Measurements from ENCODE around the gene GIMAP1. TPM values are rescaled to one million over a fixed set of nuclear protein-coding genes. Genes with fewer than 3 reads are reported as not detected.

The GIMAP1 gene
- total and polyA plus RNA-seq, 10 donors, result 8.7 to 61.2 (median 34.3) TPM

- 47 to 77% (median 60%) methylated on average over 4 of the region's 4 CpGs for WGBS, 5 donors
- Histone ChIP-seq H3K27me3 (replicated peaks in 1 of 7) (no peaks in the 10 kb centered on the region), H3K9me3 (peaks cover 0 to 7% (median 0%) of the 10 kb centered on the region in 8 donors), H3K27ac (peak overlapping the region in 6 of 8 donors; percentile 13 to 92 (median 85)), H3K36me3 (peaks cover 2 to 57% (median 30%) of the 10 kb centered on the region in 6 donors), H3K4me1 (peaks cover 19 to 93% (median 65%) of the 10 kb centered on the region in 6 donors), H3K4me3 (peak overlapping the region in 6 of 8 donors; percentile 2 to 87 (median 62))
- no peak for DNase-seq
- intact Hi-C loops (cut with DNase I; ENCODE audit: low total_unique reads), result no loop called here
- no peak for TF ChIP-seq CTCF (IDR thresholded peaks at IDR 0.05 in 8 of 11, conservative IDR thresholded peaks at IDR 0.05 in 3 of 11)
- TF ChIP-seq POLR2A (IDR thresholded peaks at IDR 0.05), result no peak
- TF ChIP-seq POLR2AphosphoS5 (IDR thresholded peaks at IDR 0.05), result no peak
Measured at GRCh38 chr7:150719436-150719835, 3.0 kb downstream of the GIMAP1 start.

GRCh38 chr7:150719960-150720891 is 3.8 kb downstream of the GIMAP1 start:
- DNase-seq, result peak; percentile 69
- peaks cover 19 to 86% (median 61%) of the 10 kb centered on the region in 6 donors for H3K4me1 ChIP-seq
- H3K9me3 ChIP-seq, result peaks cover 0 to 7% (median 0%) of the 10 kb centered on the region in 8 donors
- no peaks in the 10 kb centered on the region for H3K27me3 ChIP-seq (replicated peaks in 1 of 7)
- peak overlapping the region in 4 of 8 donors; percentile 79 to 92 (median 86) for H3K27ac ChIP-seq
- H3K36me3 ChIP-seq, result peaks cover 2 to 62% (median 30%) of the 10 kb centered on the region in 6 donors
- 94 to 97% (median 96%) methylated on average over 31 to 52 of the region's 52 CpGs for WGBS, 5 donors
- intact Hi-C loops (cut with DNase I; ENCODE audit: low total_unique reads), result no loop called here
- peak overlapping the region in 4 of 8 donors; percentile 8 to 87 (median 40) for H3K4me3 ChIP-seq
- TF ChIP-seq POLR2A (IDR thresholded peaks at IDR 0.05), result no peak
- TF ChIP-seq CTCF (IDR thresholded peaks at IDR 0.05 in 8 of 11, conservative IDR thresholded peaks at IDR 0.05 in 3 of 11), result no peak
- TF ChIP-seq POLR2AphosphoS5 (IDR thresholded peaks at IDR 0.05), result peak in 2 of 3 donors; percentile 33 to 57

- no peaks in the 10 kb centered on the region for H3K27me3 ChIP-seq (replicated peaks in 1 of 7)
- TF ChIP-seq CTCF (IDR thresholded peaks at IDR 0.05 in 8 of 11, conservative IDR thresholded peaks at IDR 0.05 in 3 of 11) (no peak), POLR2AphosphoS5 (IDR thresholded peaks at IDR 0.05) (peak in 1 of 3 donors; percentile 46)
- peaks cover 2 to 73% (median 30%) of the 10 kb centered on the region in 6 donors for H3K36me3 ChIP-seq
- peaks cover 13 to 71% (median 49%) of the 10 kb centered on the region in 6 donors for H3K4me1 ChIP-seq
- no peak for DNase-seq
- peak overlapping the region in 6 of 8 donors; percentile 9 to 57 (median 39) for H3K27ac ChIP-seq
- intact Hi-C loops (cut with DNase I; ENCODE audit: low total_unique reads), result no loop called here
- peaks cover 0 to 17% (median 11%) of the 10 kb centered on the region in 8 donors for H3K9me3 ChIP-seq
- peak overlapping the region in 3 of 8 donors; percentile 9 to 49 (median 11) for H3K4me3 ChIP-seq
- WGBS, 5 donors, result 82 to 87% (median 85%) methylated on average over 11 of the region's 11 CpGs
Measured at GRCh38 chr7:150721970-150722373, 5.6 kb downstream of the GIMAP1 start.

All from spleen (tissue), 11 donors.